ENCODE results near the gene PDE4B.
"Not testable (repeated sequence)": the region's sequence is repeated elsewhere in the genome, so short reads cannot be mapped to it uniquely, and the experiment has no call there.

Gene PDE4B

DNA sequence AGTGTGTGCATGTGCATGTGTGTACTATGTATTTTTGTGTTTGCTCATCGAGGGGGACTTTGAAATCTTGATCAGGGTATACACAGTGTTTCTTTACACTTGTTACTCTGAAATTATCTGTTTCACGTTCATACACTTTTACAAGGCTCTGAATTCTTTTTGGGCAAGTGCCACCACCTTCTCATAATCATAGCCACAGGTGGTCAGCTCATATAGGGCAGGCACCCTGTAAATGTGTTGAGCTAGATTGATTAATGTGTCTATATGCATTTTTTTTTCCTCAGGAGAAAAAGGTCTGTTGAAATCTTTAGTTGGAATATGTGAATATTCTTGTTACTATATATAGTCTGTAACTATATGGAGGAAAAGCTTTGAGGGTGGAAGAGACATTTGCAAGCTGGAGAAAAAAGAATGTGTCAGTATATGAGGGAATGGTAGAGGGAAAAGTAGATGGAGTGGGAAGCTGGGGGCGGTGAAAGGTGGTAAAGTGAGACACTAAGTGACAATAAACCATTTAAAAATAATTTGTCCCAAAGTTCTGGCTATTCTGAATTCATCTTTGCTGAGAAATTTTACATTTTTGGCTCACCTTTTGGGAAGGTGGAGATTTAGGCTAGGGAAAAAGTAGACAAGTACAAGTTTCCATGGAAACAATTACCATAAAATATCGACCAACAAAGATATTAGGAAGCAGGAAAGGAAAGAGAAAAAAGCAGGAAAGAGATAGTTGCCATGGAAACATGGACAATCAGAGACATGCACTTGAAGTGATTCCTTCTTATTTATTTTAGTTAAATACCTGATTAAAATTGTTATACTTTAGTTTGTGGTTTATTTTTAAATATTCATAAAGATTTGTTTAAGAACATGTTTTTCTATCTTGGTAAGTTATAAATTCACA lies 277.5 kb downstream of the PDE4B start:
- DNase-seq = no peak

DNA sequence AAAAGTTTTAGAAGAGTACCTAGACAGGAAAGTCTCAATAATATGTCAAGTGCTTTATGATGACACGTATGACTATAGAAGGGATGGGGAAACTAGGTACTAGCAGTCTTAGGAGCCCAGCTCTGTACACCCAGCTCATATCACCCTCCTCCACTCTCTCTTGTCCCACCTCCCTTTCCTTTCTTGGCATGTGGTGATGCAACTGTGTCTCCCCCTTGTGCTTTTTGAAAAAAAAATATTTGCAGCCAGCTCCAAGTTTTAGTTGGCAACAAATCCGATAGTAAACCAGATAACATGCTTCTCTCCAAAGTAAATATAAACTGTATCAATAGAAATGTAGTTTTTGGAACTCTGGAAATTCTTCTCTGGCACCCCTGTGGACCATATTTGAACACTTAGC lies 280.7 kb downstream of the PDE4B start:
- no peak for DNase-seq

DNA sequence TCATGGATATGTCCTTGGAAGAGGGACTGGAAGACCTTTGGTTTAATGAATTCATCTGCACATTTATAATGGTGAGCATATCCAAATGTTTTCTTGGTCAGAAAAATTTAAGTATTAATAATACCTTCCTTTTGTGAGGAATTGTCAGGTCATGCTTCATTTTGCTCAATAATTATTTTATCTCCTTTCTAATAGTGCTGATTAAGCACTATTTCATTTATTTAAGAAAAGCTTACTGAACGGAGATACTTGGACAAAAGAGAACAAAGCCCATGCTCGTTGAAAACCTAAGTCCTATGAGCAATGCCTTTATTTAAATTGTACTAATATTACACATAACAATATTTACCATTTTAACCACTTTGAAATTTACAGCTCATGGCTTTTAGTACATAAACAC lies 281.5 kb downstream of the PDE4B start:
- DNase-seq = no peak

DNA sequence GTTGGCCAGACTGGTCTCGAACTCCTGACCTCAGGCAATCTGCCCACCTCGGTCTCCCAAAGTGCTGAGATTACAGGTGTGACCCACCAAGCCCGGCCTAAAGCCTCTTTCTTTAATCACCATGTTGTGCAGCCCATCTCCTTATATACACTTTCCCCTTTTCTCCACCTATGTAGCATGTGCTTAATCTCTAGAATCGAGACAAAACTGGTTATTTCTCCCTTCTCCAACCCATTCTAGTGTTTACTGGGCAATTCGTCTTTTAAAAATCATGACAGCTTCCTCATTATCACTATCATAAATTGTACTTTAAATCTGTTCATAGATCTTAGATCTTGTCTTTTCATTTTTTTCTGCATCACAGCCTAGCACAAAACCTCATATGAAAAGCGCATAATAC lies 285.7 kb downstream of the PDE4B start:
- DNase-seq = no peak

DNA sequence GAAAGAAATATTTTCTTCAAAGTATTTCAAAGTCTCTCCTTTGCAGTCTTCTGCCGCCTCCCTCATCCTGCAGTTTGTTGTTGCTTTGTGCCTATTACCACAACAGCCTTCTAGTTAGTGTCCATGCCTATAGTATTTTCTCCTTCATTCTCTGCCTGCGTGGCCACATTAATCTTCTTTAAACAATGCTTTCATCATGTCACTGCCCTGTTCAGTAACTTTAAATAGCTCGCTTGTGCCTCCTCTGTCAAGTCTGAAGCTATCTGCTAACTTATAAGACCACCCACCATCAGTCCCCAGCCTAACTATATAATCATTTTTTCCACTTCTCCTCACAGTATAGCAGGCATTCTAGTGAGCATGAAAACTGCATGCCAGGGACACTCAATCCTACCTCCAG lies 290.3 kb downstream of the PDE4B start:
- no peak for DNase-seq

DNA sequence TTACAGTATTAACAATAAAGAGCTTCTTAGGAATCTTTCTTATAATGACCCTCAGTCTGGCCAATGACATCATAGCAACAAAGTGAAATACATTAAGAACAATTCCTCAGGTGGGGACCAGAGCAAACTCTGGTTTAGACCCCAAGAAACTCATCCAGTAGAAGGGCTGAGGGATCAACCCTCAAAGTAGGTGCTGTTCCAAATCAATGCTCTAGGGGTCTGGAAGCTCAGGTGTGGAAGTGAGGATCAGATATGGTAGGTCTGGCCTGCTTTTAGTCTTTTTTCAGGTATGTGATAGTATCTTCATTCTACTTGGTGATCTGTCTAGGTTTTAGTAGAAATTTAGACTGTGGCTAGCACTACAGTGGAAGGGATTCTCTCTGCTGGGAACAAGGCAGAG lies 291.7 kb downstream of the PDE4B start:
- DNase-seq = no peak

DNA sequence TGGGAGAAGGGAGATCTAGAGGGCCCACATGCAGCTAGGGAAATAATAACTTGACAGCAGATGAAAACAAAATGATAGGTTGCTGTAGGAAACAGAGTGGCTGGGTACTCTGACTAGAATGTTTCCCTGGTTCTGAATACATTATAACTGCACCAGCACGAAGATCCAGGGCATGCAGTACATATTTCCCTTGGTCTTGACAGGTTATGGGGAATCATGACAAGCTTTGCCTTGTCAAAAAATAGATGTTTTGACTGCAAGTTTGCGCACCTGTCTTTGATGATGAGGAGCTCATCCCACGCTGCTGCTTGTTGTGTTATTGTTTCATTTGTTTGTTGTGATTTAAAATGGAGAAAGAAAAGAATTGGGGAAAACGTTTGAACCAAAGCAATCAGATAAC lies 292.9 kb downstream of the PDE4B start:
- DNase-seq = no peak

DNA sequence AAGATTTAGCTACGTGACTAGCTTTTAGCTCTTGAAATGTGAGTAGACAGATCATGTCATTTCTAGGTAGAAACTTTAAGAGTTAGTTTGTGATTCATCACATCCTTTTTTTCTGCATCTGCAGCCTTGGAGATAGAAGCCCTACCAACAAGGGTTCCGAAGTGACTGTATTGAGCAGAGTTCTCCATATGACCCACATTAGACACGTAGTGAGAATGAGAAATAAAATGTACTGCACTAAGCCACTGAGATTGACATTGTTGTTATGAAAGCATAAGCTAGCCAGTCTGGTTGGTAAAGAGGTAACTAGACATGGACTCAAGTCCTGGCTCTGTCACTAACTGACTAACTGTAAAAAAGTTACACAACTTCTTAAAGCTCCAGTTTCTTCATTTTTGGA lies 296.1 kb downstream of the PDE4B start:
- no peak for DNase-seq

DNA sequence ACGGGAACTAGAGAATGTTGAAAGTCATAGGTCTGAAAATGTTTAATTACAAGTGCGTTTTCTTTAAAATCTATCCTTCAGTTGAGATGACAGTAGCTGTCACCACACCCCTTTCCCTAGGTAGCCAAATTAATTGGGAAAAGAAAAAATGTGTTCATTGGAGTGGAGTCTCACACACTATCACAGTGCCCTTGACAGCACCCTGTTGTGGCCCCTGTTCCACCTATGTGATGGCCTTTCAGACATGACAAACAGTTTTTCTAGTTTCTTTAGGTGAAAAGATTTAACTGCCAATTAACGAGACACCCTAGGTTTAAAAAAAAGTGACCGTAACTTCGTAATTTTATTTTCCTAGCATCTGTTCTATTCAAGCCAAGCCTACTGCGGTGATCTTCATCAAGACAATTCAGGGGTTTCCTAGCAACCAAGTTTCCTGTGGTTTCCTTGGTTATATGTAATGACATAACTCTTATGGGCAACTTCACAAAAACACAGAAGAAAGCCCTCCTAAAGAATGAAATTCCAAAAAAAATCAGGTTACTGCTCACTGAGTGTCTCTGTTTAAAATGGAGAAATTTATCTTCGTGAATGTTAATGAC lies 298.3 kb downstream of the PDE4B start:
- DNase-seq = peak; percentile 42

DNA sequence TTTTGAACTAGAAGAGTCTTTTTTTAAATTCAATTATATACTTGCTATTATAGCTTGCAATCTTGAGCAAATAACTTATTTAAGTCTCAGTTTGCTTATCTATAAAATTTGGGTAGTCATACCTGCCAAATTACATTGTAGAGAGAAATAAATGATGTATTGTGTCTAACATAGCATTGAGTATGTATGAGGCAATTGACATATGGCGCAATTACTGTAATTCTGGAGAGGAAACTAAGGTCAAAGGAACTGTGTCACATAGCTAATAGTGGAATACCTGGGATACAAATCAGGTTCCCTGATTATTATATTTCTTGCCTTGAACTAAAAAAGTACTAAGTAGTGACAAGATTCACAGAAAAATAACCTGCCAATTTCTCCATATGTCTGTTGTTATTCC lies 302.5 kb downstream of the PDE4B start:
- DNase-seq = no peak

DNA sequence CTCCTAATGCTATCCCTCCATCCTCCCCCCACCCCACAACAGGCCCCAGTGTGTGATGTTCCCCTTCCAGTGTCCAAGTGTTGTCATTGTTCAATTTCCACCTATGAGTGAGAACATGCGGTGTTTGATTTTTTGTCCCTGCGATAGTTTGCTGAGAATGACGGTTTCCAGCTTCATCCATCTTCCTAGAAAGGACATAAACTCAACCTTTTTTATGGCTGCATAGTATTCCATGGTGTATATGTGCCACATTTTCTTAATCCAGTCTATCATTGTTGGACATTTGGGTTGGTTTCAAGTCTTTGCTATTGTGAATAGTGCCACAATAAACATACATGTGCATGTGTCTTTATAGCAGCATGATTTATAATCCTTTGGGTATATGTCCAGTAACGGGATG lies 308.3 kb downstream of the PDE4B start:
- not testable (repeated sequence) for DNase-seq

DNA sequence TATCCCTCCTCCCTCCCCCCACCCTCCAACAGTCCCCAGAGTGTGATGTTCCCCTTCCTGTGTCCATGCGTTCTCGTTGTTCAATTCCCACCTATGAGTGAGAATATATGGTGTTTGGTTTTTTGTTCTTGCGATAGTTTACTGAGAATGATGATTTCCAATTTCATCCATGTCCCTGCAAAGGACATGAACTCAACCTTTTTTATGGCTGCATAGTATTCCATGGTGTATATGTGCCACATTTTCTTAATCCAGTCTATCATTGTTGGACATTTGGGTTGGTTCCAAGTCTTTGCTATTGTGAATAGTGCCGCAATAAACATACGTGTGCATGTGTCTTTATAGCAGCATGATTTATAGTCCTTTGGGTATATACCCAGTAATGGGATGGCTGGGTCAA lies 311.4 kb downstream of the PDE4B start:
- DNase-seq = not testable (repeated sequence)

DNA sequence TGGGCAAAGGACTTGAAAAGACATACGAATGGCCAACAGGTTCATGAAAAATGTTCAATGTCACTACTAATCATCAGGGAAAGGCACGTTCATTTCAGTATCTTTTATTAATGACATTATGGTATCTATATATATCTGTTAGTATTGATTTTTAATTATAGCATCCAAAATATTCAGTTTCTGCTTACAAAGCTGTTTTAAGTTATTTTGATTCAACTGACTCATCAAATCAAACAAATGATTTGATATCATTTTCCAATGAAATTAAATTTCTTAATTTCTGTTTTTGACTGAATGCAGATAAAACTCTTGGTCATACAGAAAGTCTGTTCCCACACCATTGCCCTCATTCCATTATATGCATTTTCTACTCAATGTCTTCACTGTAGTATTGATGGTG lies 315.9 kb downstream of the PDE4B start:
- no peak for DNase-seq

DNA sequence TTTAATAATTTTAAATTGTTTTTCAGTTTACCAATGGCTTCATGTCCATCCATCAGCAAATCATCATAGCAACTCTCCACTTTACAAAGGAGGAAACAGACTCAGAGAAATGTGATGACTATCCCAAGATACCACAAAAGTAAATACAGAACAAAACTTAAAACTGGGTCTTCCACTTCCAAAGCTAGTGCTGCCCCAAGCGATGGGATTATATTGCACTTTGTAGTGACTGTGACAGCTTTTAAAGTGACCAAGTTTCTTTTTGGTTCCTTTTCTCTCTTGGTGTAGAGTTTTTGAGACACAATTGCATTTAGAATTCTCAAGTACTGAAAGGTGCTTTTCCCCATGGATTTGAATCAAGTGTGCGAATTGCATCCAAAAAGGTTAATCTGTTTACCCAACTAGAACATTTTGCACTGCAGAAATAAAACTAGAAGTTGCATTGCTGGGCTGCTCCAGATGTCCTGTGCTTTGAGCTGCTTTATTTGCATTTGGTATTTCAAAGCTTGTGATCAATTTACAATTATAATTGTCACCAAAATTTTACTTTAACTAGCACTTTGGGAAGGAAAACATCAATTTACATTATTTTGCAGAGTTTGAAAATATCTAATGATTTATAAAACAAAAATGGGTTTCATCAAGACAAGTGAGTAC lies 320.2 kb downstream of the PDE4B start:
- no peak for DNase-seq

DNA sequence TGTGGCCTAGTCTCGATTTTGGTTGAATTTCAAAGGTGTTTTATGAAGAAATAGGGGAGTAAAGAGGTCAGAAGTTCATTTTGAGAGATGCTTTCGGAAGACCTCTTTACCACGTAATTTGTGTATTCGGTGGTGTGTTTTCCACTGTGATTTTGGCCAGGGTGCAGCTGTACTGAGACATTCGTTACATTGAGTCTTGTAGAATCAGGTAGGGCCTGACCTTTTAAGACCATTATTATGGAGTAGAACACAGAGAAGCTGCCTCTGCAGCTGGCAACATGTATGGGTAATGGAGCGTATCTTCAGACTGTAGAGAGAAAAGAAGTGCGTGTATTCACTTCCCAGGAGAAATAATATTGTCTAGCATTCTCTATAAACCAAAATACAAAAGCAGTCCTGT lies 326.5 kb downstream of the PDE4B start:
- DNase-seq = no peak

DNA sequence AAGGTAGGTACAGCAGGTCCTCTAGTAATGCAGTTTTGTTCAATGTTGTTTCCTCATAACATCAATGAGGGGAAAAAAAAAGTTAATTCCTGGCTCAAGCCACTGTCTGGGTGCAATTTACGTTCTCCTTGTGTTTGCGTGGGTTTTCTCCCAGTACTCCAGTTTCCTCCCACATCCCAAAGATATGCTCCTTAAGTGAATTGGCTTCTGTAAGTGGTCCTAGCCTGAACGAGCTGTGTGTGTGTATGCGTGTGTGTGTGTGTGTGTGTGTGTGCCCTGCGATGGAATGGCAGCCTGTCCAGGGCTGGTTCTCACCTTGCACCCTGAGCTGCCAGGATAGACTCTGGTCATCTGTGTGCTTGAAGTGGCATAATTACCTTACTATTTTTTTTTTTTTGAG lies 332.0 kb downstream of the PDE4B start:
- no peak for DNase-seq

DNA sequence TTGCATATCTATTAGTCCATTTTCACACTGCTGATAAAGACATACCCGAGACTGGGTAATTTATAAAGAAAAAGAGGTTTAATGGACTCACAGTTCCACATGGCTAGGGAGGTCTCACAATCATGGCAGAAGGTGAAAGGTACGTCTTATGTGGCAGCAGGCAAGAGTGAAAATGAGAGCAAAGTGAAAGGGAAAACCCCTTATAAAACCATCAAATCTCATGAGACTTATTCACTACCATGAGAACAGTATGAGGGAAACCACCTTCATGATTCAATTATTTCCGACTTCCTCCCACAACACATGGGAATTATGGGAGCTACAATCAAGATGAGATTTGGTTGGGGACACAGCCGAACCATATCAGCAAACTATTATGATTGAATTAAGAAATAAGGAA lies 335.9 kb downstream of the PDE4B start:
- not testable (repeated sequence) for DNase-seq

DNA sequence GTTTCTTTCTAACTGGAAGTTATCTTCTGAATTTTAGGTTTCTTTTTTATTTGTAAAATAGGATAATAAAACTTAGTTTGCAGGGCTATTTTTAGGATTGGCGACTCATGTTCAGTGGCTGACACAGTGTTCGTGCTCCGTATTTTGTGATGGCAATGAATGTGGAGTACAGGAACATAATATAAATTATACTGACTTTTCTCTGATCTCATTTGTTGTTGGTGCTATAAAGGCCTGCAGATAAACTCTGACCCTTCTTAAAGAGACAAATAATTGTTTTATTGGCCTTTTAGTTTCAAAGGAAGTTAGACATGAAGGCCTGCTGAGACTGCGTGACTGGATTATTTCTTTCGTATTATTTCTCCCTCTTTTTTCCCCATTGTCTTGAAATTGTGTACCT lies 339.6 kb downstream of the PDE4B start:
- no peak for DNase-seq

DNA sequence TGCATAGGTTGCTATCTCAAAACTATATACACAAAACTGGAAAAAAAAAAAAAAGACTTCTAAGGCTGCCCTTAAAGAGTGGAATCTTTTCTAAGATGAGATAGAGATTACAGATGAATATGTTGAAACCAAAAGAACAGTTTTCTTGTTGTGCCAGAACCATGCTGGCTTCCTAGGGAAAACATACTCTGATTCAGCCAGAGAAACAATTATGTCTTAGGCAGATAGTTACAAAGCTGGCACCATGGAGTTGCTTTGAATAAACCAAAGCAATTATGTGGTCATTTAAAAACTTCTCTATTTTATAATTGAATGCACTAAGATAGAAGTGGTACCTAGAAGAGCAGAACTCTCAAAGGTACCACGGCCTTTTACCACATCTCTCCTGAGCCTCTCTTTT lies 341.3 kb downstream of the PDE4B start:
- no peak for DNase-seq

DNA sequence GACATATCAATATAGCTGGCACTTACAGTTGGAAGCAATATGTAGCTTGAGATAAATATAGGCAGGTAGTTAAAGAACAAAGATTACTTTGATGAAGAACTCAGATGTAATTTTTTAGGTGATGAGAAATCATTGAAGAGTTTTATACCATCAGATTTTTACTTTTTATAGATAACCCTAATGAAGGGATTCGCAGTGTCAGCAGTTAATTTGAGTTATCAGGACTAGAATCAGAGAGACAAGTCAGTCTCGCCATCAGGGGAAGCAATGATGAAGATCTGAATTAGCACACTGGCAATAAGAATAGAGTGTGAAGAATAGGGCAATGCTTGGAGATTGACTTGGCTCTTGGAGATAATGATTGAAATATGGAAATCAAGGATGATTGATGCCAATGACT lies 342.5 kb downstream of the PDE4B start:
- no peak for DNase-seq

DNA sequence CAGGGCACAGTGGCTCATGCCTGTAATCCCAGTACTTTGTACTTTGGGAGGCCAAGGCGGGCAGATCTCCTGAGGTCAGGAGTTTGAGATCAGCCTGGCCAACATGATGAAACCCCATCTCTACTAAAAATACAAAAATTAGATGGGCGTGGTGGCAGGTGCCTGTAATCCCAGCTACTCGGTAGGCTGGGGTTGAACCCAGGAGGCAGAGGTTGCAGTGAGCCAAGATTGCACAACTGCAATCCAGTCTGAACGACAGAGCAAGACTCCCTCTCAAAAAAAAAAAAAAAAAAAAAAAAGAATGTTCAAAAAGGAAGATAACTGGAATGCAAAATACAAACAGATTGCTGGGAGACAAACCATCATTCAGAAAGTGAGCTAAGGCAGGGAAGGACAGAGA lies 343.7 kb downstream of the PDE4B start:
- DNase-seq = not testable (repeated sequence)

DNA sequence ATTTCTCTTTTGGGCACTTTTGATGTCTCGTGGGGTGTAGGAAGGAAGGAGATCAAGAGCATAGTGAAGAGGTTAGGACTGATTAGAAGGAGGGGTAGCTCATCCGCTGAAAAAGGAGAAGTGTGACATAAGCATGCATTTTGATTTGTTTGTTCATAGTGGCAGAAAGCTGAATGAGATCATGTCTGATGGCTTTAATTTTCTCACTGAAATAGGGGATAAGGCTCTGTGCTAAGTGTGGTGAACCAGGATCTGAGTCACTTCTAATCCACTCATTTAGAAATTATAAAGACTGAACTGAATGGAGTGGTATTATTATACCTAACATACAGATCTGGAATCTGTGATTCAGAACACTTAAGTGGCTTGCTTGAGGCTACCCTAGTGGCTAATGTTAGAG lies 344.5 kb downstream of the PDE4B start:
- DNase-seq = no peak

DNA sequence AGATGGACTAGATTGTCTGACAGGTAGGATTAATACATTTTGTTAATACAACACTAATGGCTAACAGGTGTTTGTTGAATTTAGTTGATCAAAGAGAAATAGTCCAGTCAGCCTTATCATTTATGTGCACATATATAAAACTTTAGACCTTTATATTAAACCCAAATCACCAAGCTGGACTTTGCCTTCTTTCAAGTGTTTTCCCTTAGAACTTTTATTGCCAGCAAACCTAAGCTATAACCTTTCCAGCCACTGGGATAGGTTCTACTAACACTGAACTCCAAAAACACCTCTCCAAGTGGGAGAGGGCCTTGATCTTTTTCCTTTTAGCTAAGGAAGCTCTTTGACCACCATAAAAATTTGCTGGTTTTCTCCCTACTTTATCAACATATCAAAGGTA lies 345.9 kb downstream of the PDE4B start:
- DNase-seq = no peak

DNA sequence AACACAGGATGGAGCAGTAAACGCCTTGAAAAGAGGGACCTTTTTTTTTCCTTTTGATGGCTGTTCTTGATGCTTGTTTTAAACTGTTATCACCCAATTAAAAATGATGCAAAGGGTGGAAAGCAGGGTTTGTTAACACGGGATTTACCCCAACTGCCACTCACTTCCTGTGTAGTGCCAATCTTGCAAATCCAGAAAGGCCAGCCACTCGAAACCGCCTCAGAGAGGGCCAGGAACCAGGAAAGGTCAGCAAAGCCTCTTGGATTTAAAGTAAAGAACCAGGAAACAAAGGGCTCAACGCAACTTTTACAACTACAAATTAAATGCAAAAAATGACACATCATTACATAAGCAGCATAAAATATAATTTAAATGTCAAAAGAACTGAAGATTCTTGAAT lies 347.4 kb downstream of the PDE4B start:
- no peak for DNase-seq

All from central memory CD4-positive, alpha-beta T cell (primary cell).